Suppressor macrophage (primary cell): ENCODE results near the gene KRT40.
A peak's percentile ranks its signal among the peaks of the same experiment; 100 is the strongest.
"Not testable (repeated sequence)": the region's sequence is repeated elsewhere in the genome, so short reads cannot be mapped to it uniquely, and the experiment has no call there.

Experiments used
- DNase-seq, 4 experiments: peaks; one replicate each; pipeline ENCODE4 v3.0.0-alpha.2; 2020 to 2022
- total RNA-seq, 17 experiments: gene quantifications; one replicate each; lab custom pipeline; 2026; ENCODE audit warnings: mixed read lengths in 6 of 17, inconsistent platforms in 3 of 17; lab: John Stamatoyannopoulos, UW

KRT40 gene
- 0 to 0.11 (median 0) reads per million in 17 experiments for total RNA-seq

DNA sequence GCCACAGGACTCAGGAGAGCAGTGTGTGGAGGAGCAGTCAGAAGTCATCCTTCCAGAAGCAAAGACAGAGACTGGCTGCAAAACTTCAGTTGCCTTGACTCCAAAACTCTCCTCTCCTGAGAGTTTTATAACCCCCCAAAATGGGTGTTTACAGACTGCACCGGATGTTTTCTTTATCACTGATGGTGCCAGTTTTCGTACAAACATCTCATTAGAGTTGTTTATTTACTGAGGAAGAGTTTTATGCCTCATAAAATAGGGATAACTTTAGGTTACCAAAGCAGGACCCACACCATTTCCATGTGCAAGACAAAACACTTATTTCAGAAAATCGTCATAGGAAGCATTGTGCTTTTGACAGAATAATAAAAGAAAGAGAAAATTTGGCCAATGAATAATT lies at the start of gene KRT40:
Gene KRT40, minus strand, starts transcription at position 101 of the 400 bp plus-strand sequence. Its CDS starts 53 bp downstream, at position 48.
- DNase-seq: no peak

DNA sequence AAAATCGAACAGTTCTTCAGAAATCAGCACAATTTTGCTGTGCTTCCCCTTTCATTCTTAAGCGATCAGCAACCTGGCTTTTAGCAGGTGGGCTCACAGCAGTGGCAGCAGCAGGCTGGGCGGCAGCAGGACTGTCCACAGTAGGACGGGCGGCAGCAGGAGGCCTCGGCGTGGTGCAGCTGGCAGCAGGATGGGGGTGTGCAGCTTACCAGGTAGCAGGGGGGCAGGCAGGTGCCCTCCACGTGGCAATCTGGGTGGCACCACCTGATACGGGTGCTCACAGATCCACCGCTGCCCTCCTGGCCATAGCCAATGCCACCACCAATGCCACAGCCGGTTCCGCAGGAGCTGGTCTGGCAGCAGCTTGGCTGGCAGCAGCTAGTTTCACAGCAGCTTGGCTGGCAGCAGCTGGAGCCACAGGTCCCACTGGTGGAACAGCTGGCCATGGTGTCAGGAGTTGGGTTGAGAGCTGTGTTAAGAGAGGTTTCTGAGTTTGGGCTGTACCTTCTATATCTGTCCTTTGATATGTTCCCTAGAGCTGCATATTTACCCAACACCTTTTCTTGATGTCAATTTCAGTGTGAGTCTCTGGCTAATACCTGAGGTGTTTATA lies 45.6 kb upstream of the KRT40 start, which contains the start of gene KRTAP1-4:
Gene KRTAP1-4, minus strand, starts transcription at position 563 of the 613 bp plus-strand sequence. Its CDS starts 117 bp downstream, at position 446.
- DNase-seq: no peak

DNA sequence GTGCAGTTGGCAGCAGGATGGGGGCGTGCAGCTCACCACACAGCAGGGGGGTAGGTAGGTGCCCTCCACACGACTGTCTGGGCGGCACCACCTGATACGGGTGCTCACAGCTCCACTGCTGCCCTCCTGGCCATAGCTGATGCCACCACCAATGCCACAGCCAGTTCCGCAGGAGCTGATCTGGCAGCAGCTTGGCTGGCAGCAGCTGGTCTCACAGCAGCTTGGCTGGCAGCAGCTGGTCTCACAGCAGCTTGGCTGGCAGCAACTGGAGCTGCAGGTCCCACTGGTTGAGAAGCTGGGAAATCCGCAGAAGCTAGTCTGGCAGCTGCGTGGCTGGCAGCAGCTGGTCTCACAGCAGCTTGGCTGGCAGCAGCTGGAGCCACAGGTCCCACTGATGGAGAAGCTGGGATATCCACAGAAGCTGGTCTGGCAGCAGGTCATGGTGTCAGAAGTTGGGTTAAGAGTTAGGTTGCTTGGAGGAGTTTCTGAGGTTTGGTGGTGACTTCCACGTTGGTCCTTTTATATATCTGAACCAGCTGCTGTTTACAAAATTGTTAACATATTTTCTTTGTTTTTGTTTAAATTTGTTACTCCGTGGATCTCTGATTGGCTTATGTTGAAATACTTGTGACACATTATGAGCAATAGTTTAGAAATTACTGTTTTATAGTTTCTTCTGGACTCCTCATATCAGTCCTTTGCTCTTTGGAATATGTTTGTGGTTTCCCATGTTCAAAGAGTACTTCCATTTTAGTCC lies 42.8 kb upstream of the KRT40 start, which contains the start of gene KRTAP1-5:
Gene KRTAP1-5, minus strand, starts transcription at position 494 of the 757 bp plus-strand sequence. Its CDS starts 53 bp downstream, at position 441.
- DNase-seq: no peak

DNA sequence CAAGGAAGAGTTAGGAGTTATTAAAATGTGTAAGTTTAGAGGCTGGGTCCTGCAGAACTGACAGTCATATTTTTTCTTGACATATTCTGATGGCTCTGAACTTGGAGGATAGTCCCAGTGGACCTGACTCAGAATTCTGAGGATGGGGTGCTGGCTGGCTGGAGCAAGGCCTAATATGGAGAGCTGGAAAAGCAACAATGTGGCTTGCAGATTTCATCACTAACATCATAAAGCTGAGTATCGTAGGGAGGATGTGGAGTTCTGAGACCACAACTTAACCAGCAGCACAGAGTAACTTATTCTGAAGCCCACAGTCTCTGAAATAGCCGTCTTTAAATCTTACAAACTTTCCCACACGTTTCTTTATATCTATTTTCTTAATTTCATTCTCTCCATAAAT lies 40.6 kb upstream of the KRT40 start:
- DNase-seq: no peak

DNA sequence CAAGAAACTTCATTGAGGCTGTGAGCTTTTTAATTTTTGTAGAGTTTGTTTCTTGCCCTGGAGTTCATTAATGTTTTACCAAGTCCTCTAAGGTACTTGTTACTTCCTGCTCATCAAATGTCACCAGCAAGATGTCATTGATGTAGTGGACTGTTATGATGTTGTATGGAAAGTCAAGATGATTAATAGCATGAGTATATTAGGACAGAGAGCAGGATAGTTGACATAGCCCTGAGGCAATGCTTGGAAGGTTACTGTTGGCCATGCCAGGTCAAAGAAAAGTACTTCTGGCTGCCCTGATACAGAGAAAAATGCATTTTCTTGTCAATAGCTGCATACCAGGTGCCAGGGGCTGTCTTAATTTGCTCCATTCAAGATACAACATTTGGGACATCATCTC lies 36.2 kb upstream of the KRT40 start:
- DNase-seq: no peak

DNA sequence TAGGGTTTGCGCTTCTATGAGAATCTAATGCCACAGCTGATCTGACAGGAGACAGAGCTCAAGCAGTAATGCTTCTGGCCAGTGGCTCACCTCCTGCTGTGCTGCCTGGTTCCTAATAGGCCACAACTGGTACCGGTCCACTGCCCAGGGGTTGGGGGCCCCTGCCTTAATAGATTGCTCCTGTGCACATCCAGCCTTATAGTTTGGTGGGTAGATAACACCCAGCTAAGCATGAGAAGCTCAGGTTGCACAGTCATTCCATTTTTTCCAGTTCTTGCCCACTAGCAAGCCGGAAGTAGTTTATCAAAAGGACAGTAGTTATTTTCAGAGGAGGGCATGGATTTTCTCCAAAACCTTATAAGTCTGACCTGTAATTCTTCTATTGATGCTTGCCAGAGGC lies 35.3 kb upstream of the KRT40 start:
- DNase-seq: no peak

DNA sequence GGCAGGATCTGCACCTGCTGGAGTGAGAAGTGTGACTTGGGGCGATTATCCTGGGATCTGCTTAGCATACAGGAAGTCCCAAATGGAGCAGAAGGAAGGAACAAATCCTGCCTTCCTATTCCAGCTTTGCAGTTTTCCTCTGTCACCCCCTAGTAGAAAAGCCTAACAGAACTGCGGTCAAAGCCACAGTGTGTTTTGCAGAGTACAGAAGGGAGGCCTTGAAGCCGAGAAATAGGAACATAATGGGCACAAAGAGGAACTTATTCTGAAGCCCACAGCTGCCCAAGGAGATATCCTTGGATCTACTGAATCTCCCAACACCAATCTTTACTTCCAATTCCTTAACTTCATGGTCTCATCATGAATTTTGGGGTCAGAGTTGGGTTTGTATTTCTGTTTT lies 34.4 kb upstream of the KRT40 start:
- DNase-seq: peak in 3 of 4 experiments; percentile 6 to 32 (median 15)

DNA sequence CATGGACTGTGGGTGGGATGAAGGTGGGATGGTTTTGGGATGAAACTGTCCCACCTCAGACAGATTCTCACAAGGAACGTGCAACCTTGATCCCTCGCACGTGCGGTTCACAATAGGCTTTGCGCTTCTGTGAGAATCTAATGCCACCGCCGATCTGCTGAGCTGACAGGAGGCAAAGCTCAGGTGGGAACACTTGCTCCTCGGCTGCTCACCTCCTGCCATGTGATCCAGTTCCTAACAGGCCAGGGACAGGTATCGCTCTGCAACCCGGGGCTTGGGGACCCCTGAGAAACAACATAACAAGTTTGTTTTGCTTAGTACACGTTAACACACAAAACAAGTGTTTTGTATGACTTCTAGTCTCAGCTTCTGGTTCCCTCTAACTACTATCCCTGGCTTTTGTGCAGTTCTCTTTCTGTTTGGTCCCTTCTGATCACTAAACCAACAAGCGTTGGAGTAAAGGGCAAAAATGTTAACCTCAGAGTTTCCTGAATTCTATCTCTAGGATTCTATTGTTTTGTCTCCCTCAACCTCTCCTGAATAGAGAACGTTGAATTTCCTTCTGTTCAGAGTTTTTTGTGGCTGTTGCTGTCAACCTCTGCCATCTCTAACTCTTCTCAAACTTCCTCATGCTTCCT lies 32.6 kb upstream of the KRT40 start:
- no peak for DNase-seq

DNA sequence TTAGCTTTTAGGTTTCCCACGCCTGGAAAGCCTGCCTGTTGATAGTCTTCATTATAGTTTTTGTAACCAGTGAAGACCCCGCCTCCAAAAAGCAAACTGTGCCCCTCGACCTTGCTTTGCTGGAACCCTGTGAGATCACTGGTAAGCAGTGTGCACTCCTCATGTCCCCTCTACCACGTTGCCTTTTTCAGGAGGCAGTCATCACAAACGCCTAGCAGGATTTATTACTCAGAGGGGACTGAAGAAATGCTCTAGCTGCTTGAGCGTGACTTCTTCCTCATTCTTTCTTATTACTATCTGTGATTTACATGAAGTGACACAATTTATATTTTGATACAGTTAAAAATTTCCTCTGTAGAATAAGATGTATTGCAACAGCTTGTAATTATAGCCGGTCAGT lies 31.3 kb upstream of the KRT40 start:
- no peak for DNase-seq

DNA sequence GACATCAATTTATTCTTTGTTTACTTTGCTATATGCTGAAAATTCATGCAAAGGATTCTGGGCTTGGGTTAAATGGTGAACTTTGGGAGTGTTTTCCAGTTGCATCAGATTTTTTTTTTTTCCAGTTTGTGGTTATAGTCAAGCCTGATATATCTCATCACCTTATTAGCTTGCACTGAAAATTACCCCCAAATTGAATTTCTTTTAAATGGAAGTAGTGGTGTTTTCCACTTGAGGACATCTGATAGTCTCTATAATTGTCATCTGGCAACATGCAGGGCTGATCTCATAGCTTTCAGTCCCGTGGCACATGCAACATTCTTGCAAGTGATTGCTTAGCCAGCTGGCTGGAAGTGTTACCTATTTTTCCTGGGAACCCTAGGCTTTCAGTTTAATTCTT lies 29.5 kb upstream of the KRT40 start:
- DNase-seq: no peak

DNA sequence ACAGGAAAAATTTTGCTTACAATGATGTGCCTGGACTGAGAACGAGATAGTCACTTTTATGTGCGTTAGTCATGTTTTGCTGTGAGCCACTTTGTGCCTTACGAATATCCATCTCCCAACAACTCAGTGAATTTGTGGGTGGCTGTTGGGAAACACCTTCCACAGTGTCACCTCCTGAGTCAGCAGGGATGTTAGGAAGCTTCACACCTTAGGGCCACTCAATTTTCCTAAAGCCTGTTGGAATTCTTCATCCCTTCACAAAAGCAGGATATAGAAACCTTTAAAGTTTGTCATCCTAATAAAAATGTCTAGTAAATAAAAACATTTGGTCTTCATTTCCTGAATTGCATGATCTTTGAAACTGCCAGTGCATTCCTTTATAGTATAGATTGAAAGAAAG lies 29.1 kb upstream of the KRT40 start:
- no peak for DNase-seq

DNA sequence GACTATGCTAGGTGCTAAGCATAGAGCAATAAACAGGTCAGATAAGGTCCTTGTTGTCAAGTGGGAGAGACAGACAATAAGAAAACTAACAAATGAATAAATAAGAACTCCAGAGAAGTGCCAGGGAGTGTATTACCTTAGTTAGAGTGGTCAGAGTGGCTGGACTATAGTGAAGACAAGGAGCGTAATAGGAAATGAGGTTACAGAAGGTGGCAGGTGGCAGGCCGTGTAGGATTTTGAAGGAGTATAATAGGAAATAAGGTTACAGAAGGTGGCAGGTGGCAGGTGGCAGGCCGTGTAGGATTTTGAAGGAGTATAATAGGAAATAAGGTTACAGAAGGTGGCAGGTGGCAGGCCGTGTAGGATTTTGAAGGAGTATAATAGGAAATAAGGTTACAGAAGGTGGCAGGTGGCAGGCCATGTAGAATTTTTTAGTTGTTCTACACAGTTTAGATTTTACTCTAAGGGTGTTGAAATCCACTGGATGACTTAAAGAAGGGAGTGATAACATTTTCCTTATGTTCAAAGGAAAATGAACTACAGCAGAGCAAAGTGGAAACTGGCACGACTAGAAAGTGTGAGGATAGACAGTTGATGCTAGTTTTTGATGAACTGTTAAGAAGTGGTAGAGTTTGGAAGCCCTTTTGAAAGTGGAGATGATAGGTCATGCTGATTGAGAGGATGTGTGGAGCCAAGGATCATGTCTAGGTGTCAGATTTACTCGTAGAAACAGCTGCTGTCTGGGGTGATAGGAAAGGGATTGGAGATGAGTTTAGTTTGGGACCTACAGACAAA lies 28.4 kb upstream of the KRT40 start:
- DNase-seq: no peak

DNA sequence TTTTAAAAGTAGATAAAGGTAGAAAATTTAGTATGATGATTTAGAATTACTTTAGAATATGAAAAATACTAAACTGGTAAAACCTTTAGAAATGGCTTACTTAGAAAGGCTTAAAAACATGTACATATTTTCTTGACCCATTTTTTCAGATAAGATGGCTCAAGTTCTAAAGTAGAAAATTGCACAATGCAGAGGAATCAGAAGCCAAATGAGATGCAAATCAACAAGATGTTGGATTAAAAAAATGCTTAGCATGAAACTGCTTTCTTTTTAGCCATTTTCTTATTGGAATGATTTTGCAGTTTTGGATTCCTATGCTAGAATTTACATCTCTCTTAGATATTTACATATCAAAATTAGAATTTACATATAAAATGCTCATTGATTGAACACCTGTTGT lies 26.3 kb upstream of the KRT40 start:
- DNase-seq: no peak

DNA sequence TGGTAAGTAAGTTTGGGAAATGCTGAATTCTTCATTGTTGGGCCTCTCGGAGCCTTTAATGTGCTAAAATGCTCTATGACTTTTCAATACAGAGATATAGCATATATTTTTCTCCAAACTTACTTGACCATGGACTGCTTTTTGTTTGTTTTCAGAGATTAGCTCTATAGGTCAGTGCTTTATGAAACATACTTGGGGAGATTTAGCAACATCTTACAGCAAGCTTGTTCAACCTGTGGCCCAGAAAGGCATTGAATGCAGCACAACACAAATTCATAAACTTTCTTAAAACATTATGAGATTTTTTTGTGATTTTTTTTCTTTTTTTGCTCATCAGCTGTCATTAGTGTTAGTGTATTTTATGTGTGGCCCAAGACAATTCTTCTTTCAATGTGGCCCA lies 25.8 kb upstream of the KRT40 start:
- no peak for DNase-seq

DNA sequence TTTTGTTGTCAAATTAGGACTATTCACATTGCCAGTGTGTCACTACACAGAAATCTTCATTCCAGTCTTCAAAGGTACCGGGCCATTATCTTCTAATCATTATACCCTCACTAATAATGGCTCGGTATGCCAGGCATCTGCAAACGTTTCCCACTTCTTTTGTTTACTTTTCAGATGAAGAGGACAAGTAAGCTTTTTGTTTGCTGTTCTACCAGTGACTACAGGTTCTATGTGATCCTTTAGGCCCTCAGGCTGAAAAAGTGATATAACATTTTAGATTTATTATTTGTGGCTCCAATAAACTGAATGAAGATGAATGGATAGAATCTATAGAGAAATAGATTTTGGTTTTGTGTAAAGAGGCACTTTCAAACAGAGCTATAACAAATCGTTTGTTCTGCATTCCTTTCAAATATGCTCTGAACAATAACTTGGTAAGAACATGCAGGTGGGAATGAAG lies 25.2 kb upstream of the KRT40 start:
- DNase-seq: no peak

DNA sequence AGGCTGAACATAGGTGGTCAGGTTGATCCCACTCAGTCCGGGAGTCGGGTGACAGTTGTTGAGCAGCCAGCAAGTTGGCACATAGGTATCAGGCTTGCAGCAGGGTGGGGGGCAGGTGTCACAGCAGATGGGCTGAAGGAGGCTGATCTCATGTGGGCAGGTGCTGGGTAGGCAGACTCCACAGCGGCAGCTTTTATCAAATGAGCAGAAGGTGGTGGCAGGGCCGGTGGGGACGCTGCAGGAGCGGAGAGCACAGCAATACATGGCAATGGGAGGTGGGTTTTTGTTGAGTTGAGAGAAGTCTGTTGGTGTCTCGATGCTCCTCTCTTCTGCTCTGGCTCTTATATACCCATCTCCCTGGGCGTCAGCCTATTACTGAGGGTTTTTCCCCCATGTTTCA lies 24.7 kb upstream of the KRT40 start, which contains the start of gene KRTAP3-1:
Gene KRTAP3-1, minus strand, starts transcription at position 318 of the 400 bp plus-strand sequence. Its CDS starts 54 bp downstream, at position 264.
- no peak for DNase-seq

DNA sequence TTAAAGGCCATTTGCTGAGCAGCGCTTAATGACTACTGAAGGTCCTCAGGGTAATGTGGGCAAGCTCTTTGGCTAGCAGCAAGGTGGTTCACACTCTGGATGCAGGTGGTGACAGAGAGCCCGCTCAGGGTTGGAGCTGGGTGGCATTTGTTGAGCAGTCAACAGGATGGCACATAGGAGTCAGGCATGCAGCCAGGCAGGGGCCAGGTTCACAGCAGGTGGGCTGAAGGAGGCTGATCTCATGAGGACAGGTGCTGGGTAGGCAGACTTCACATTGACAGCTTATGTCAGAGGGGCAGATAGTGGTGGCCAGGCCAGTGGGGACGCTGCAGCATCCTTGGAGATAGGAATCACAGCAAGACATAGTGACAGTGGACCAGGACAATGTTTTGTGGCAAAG lies 20.3 kb upstream of the KRT40 start:
- DNase-seq: no peak

DNA sequence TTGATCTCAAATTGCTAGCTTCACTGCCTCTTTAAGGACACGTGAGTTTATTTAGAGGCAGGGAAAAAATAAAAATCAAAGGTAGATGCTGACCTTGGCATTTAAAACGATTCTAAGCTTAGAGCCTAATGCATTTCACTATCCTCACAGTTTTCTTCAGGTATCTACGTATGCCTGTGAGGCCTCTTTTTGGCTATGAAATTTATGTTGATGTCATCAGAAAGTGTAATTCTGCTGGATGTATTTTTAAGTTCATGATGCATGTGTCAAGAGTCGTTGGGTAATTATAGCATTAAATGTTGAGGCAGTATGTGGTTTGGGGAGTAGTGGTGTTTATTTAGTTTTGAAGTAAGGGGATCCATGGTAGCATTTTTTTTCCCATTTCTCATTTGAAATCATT lies 19.8 kb upstream of the KRT40 start:
- DNase-seq: no peak

DNA sequence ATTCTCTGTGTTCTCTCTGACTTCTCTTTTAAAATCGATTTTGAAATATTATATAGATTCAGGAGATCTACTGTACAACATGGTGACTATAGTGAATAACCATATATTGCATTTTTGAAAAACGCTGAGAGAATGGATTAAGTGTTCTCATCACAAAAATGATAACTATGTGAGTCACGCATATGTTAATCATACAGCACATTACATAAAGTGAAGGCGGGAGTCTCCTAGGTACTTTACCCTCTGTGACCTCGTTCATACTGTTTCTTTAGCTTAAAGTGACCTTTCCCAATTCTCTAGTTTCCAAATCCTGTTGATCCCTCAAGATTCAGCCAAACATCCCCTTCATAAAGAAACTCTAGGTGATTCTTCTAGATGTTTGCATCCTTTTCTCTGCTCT lies 18.7 kb upstream of the KRT40 start:
- DNase-seq: no peak

DNA sequence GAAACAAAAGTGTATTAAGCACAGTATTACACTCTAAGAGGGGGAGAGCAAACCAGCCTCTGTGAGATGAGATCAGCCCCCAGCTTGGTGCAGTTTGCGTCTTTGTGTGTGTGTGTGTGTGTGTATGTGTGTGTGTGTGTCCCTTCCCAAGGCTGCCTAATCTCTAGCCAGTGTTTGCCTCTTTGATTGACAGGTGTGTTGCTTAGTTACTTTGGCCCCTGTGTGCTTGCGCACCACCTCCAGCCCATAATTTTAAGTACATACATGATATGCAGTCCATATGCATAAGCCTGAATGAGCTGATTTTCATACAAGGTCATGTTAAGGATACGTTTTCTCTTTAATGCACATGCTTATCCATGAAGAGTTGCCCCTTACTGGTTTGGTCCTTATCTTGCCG lies 17.7 kb upstream of the KRT40 start:
- no peak for DNase-seq

DNA sequence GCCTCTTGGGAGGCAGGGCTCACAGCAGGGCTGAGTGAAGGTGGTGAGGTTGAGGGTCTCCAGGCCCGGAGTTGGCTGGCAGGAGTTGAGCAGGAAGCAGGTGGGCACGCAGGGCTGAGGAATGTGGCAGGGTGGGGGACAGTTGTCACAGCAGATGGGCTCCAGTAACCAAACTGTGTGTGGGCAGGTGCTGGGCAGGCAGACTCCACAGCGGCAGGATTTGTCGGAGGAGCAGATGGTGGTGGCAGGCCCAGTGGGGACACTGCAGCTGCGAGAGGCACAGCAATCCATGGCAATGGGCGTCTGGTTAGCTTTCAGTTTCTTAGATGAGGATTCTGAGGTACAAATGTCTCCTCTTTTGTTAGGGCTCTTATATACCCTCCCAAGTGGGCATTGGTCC lies 15.4 kb upstream of the KRT40 start, which contains the start of gene KRTAP3-2:
Gene KRTAP3-2, minus strand, starts transcription at position 344 of the 400 bp plus-strand sequence. Its CDS starts 53 bp downstream, at position 291.
- DNase-seq: not testable (repeated sequence)

DNA sequence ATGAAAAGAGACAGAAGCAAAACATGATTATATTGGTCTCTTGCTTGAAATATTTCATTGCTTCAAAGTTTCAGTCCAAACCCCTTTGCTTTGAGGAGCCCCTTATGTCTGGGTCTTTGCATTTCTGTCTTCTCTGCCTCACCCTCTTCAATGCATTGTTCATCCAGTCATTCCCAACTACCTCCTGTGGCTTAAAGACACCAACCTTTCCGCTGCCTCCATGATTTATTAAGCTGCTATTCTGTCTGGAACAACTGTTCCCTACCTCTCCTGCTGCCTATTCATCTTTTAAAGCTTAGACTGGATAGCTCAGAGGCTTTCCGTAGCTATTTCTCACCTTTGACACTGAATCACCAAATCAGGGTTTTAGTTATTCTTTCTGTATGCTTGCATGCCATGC lies 13.2 kb upstream of the KRT40 start:
- DNase-seq: no peak
